HG02884 (cell line): Measurements from ENCODE around the gene SLCO3A1.

ENCODE experiments used
- ATAC-seq: cut with Tn5 transposase; IDR thresholded peaks from one replicate; pipeline ENCODE4 v1.9.1; 2021; ENCODE audit warnings: mild to moderate bottlenecking, moderate library complexity; ENCODE audit not compliant: unreplicated experiment

The SLCO3A1 gene

DNA sequence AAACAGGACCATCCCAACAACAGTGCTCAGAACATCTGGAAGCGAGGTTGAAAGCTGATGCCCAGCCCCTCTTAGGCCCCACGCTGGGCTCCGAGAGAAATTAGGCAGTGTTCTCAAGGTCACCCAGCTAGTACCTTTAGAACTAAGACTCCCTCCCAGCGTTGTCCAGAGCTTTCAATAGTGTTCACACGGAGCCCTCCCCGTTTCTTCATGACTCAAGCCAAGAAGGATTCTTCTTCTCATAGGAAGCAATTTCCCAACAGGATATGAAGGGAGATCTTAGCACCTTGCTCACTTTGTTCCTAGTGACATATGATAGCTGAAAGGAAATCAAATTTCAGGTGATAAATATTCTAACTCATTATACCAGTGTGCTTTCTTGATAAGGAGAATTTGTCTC lies 296.0 kb downstream of the SLCO3A1 start:
- ATAC-seq: no peak

DNA sequence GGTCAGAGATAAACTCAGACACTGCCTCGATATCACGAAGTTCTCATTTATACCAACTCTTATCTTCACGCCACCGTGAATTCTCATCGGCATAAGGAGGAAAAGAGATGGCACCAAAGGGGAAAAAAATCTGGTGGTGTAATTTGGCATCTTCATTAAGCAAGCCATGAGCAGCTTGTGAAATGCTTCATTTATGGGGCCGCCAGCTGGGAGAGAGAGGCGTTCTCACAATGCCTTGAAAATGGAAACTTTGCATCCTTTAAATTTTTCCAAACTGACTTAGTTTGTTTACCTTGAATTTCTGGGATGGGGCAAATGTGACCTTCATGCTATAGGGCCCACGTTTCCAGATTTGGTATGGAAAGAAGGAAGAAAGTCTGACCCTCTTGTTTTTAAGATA lies 297.7 kb downstream of the SLCO3A1 start:
- no peak for ATAC-seq

DNA sequence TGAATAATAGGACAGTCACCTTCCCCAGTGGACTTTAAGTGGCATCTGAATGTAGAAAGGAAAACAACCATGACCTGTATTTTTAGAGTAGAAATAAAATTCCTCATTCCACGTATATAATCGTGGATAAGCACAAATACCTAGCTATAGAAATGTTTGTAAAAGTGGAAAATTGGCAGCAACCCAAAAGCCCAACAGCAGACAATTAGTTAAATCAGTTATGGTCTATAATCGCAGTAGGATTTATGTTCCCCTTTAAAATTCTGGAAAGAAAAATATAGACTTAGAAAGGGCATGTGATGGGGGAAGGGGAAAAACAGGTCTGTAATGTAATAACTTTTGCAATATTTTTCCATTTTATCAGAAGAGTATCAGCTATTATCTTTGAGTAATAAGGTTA lies 298.2 kb downstream of the SLCO3A1 start:
- no peak for ATAC-seq

DNA sequence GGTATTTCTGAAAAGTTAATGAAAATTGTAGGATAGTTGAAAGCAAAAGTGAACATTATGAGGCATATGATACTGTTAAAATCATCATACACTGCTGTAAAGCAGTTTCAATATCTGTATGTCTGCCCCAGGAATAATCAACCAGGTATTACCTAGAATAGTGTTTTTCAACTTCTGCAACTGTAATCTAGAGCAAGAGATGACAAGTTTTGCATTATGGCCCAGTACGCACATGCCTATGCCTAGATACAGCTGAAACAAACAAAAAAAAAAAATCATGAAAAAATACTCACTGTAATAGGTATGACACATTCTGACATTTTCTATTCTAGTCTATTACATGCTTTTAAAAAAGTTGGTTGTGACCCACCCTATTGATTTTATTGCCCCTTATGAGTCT lies 299.5 kb downstream of the SLCO3A1 start:
- ATAC-seq: no peak

DNA sequence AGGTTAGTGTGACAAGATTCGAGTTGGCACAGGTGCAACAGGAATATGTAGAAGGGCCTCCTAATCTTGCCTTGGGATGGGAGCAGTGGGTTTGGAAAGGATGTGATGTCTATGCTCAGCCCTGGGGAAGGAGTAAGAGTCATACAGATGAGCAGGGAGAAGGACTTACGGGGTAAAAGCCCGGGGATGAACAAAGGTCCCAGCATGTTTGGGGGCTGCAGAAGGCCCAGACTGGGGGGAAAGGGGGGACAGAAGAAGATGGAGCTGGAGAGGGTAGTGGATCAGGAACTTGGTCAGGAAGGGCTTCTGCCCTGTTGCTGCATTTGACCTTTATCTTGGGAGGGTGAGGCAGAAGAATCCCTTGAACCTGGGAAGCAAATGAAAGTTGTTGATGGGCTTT lies 300.1 kb downstream of the SLCO3A1 start:
- no peak for ATAC-seq

DNA sequence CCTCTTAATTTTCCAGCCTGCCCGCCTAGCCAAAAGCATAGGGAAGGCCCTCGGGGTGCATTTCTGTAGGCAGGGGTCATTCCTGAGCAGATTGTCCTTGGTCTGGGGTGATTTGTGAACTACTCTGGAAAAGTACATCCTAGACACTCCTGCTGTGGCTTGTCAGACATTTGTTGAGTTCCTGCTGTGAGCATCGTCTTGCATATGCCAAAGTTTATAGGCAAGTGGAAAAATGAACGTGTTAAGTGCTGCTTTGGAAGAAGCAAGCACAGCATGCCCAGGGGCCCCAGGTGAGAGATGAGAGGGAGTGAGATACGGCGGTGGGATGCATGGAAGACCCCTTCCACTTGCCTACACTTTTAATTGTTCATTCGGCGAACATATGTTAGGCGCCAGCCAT lies 302.4 kb downstream of the SLCO3A1 start:
- no peak for ATAC-seq

DNA sequence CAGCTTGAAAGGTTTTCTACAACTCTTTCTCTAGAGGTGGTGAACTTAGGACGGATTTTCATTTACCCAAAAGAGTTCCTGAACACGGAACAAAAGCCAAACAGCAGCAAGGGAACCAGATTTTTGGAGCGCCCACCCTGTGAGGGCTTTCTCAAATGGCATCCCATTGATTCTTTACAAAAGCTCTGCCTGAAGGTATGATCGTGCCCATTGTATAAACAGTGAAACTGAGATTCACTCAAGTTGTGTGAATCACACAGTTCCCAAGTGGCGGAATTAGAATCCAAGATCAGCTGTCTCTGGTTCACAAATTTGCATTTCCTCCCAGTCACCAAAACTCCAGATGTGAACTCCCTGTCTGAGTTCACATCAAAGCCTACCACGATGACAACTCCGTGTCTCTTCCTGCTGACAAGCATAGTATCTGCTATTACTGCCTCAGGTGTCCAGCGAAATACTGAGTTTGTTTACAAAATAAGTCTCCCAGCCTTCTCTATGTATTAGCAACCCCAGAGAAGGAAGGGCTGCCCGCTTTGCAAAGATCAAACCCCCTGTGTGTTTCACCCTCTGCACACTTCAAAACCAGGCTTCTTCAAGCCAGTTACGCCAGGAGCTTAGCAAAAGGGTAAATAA lies 304.3 kb downstream of the SLCO3A1 start:
- ATAC-seq: no peak

DNA sequence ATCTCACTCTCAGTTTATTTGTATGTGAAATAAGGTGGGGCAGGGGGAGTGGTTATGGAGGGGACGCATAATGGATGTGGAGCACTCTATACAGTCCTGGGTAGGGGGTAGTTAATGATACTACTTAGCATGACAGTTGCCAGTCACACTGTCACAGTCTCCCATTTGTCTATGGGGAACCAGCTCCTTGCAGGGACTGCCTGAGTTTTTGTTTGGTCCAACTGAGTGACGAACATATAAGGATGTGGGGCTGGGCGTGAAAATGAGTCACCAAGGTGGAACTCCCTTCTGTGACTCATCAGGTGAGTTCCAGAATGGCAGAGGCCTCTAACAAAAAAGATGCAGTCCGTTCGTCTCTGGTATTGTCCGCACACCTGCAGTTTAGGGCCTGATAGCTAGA lies 304.9 kb downstream of the SLCO3A1 start:
- ATAC-seq: peak; percentile 47

DNA sequence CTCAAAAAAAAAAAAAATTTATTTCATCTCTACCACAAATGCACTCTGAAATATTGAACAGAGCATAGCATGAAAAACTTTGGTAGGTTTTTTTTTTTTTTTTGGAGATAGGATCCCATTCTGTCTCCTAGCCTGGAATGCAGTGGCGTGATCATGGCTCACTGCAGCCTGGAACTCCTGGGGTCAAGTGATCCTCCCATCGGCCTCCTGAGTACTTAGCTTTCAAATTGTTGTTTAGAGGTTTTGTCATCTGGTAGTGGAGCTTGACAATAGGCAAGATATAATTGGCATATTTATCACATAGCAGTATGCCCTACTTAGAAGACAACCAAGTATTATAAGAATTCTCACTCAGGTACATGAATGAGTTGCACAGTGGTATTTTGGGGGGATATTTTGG lies 306.0 kb downstream of the SLCO3A1 start:
- ATAC-seq: no peak

DNA sequence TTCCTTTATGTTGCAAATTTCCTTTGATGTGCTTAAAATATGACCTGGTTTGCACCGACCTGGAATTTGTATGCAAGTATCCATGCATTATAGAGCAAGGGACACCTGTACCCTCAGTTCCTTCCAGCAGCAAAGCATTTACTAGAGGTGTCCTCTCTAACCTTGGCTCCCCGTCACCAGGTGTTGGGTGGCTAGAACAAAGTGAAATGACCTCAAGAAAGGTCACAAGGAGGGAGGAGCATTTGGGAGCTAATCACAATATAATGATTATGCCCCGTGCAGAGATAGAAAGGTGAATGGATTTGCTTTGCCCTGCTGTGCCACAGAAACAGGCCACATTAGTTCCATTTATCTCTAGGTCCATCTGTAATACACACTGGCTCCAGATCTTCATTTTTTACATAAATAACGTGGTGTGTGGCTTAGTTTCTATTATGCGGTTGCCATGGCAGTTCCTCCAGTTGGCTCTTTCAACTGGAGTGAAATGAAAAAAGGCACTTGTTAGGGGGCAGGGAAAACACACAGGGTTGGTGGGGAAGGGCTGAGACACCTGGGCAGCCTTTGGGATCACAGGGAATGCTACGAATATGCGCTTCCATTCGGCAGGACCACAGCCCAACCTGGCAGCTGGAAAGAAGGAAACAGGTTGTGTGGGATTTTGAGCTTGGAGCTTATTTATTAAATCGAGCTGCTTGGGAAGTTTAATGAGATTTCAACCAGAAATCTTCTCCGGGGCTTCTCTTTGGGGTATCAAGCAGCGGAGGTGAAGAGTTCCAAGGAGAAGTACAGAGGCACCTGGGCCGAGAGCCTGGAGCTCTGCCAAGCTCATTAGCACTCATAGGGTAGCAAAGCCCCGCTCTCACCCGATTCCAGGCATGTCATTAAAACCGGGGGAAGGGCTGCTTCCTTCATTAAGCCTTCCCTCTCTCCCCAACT lies 306.7 kb downstream of the SLCO3A1 start:
- ATAC-seq: no peak

DNA sequence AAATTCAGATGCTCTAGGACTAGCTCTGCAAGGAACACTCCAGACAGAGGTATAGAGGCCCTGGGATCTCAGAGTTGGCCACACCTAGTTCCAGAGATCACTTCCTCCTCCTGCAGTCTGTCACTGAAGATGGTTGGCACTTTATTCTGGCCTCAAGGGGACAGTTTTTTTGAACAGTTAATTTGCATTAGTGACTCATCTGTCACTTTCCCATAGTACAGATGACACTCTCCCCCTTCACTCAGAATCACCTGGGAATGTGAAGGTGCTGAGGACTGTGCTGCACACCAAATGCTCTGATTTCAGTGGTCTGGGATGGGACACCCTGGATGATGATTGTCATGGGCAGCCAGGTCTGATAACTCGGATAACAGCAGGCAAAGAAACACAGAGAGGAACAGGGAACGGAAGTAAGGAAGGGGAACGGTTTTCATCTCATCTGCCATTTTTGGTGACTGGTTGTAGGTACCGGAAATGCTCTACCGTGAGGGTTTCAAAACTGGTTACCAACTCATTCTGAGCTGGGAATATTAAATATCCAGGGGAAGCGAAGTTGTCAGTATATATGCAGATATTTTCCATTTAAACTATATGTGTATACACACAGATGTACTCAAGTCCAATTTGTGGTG lies 307.6 kb downstream of the SLCO3A1 start:
- peak; percentile 93 for ATAC-seq

DNA sequence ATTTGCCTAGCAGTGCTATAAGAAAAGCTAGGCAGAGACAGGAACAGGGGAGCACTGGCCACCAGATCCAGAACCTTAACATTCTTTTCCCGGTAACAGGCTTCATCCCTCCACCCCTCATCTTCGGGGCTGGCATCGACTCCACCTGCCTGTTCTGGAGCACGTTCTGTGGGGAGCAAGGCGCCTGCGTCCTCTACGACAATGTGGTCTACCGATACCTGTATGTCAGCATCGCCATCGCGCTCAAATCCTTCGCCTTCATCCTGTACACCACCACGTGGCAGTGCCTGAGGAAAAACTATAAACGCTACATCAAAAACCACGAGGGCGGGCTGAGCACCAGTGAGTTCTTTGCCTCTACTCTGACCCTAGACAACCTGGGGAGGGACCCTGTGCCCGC lies 309.1 kb downstream of the SLCO3A1 start:
- ATAC-seq: no peak

DNA sequence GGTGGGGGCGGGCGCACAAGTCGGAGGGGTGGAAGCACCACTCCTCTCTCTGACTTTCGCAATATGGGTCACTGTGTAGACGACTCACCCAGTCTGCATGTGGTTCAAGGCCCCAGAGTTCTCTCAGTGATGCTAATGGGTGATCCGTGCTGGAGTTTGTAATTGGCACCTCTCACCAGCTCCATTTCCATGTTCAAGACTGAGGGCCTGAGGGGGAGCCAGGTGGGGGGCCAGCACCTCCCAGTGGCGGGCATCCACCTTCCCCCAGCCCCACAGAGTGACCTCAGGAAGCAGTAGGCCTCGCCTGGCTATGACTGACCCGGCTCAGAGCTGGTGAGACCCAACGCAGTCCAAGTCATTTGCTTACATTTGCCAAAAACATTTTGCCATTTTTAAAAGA lies 310.1 kb downstream of the SLCO3A1 start:
- ATAC-seq: no peak

DNA sequence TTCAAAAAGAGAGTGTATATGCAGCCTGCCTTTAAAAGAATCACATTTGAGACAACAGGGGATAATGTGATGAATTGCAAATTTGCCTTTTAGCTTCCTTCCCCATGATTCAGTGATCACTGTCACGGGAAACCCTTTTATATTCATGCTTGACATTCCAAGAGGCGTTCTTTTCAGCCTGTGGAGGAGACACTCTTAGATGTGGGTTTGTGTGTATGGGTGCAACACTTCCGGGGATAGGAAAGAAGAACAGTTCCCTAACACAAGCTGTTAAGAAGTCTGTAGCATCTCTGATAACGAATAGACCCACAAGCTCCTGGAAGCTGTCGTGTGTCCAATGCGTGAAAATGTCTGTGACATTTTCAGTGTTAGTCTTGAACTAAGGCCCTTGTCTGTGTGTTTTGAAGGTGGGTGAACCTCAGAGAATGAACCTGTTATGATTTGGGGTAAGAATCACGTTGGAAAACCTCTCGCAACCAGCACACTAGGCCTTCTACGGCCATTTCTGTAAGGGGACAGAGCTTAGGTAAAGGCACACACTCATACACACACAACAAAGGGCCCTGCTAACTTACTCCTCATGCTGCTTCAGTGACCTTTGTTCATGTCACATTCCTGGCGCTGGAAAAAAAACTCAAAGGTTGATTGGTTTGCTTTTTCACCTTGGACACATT lies 311.0 kb downstream of the SLCO3A1 start:
- no peak for ATAC-seq

DNA sequence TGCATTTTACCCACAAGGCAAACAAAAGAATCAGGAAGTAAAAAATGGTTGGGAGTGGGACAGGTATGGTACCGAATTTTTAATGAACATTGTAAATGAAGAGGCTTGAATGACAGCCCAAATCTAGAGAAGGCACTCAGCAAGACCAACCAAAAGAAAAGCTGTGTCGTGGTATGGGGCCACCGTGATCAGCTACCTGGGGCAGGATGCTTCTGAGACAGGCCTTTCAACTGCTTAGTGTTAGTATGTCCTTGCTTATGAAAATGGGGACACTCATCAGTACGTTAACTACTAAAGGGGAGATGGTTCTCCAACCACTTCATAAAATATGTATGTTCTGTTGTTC lies 311.5 kb downstream of the SLCO3A1 start:
- ATAC-seq: no peak

DNA sequence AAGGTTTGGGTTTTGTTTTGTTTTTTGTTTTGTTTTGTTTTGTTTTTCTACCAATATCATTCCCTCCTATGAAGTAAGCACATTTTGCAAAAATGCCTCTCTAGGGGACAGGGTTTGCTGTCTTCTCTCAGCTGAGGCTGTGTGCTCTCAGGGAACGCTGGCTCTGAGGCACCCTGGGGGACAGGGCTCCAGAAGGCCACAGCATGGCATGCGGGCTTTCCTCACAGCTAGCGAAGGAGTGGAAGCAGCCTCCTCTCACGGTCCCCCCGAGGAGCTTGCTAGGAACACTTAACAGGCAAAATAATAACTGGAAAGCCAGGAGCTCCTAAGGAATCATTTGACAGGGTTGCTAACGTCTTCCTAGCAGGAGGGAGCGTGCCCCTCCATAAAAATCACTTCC lies 312.5 kb downstream of the SLCO3A1 start:
- no peak for ATAC-seq

DNA sequence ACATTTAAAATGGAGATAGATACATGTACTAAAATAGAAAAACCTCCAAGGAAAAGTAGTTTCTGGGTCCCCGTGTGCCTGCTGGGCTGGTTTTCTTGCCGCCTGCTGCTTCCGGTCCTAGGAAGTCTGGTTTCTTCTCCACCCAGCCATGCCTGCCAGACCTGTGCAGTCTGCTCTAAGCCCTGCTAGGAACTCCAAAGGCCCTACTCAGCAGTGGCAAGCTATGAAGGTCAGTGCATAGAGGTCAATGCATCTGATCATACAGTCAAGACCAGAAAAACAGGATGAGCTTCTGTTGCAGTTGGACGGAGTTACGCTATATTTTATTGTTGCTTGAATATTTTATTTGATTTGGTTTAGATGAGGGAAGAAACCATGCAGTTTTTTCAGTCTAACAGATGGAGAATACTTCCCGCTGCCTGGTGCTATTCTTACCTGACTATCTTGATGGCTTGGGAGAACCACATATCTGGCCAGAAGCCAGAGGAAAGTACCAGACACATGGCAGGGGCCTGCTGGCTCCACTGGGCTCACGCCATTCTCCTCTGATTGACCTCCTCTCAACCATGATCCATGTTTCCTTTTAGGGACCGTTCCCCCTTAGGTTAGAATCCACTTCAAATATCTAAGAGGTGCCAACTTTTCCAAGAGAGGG lies 313.4 kb downstream of the SLCO3A1 start:
- ATAC-seq: no peak

DNA sequence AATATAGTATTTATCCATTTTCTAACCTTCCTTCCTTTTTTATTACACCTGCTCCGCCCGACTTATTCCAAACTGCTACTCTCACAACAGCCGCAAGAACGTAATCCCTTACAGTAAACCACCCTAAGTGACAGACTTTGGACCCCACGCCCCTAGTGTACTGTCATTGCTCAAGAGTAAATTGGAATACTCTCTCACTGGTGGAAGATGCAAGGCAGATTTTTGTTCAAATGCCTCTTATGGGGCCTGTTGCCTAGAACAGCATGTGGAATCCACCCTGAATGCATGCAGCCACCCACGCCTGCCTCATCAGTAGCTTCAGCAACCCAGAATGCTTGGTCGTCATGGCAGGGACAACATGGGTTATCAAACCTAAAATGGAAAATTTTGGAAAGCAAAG lies 313.9 kb downstream of the SLCO3A1 start:
- ATAC-seq: no peak

DNA sequence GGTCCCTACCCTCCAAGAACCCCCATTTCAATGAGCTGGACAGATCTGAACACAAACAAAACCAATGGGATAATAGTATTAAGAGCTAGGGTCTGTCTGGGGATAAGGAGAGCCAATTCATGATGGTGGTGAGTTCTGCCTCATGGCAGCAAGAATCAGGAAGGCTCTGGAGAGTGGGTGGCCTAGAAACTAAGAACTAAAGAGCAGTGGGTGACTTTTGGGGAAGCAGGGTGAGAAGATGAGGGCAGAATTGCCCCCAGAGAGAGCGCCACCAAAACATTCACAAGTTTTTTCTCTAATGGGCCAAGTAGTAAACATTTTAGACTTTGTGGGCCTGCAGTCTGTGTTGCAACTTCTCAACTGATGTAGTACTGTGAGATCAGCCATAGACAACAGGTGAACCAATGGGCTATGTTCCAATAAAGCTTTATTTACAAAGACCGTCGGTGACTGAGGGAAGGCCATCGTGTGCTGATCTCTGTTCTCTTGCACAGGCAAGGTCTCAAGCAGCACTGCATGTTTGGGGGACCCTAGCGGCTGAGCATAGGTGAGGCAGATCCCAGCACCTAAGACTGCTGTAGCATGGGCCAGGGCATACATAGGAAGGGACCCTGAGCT lies 314.7 kb downstream of the SLCO3A1 start:
- no peak for ATAC-seq

DNA sequence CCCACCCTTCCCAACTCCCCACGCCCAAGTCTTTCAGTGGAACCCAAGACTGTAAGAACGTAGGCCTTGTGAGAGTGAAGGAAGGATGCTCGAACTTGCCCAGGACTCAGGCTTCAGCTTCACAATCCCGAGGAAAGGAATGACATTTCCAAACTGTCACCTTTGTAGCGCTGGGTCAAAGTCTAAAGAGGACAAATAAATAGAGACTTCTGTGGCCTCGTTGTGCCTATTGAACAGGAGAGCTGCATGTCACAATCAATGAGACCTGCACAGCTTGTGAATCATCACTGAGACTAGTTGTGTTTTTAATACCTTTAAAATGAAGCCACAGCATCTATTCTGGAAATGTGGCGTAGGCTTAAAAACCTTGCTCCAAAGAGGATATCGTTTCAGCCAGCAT lies 317.4 kb downstream of the SLCO3A1 start:
- ATAC-seq: no peak

DNA sequence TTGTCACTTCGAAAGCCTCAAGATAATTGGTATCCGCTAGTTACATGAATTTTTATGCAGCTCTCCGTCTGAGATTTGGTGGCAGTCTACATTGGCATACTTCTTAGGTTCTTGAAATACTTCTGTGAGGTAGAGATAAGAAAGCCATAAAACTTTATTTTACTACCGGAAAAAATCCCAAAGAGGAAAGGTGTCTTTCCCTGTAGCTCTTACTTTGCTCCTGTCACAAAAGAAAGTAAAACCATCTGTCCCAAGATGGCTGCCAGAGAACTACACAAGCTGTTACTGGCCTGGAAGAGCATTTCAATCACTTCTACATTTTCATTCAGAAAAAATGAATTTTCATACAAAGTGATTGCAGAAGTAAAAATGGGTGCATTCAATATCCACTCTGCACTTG lies 325.4 kb downstream of the SLCO3A1 start:
- ATAC-seq: no peak
